ENCODE measurements around the gene OXER1.

Gene OXER1

GRCh38 chr2:42793334-42794270, 29.7 kb upstream of the OXER1 start:
- no peak for DNase-seq (ENCODE audit: low read depth)

GRCh38 chr2:42792583-42793333, 28.8 kb upstream of the OXER1 start, which contains the start of gene HAAO:
TSS of gene HAAO (minus strand) at chr2:42792583. CDS start at chr2:42792536, 47 bp downstream.
- no peak for DNase-seq (ENCODE audit: low read depth)

- DNase-seq (ENCODE audit: low read depth): no peak
Observed at GRCh38 chr2:42792087-42792582, 28.2 kb upstream of the OXER1 start.

- no peak for DNase-seq (ENCODE audit: low read depth)
Observed at GRCh38 chr2:42791606-42792005, 27.7 kb upstream of the OXER1 start.

GRCh38 chr2:42789751-42790150, 25.8 kb upstream of the OXER1 start:
- DNase-seq (ENCODE audit: low read depth): no peak

GRCh38 chr2:42788882-42789281, 24.9 kb upstream of the OXER1 start:
- no peak for DNase-seq (ENCODE audit: low read depth)

- DNase-seq (ENCODE audit: low read depth): no peak
Observed at GRCh38 chr2:42788478-42788793, 24.5 kb upstream of the OXER1 start.

- DNase-seq (ENCODE audit: low read depth): no peak
Observed at GRCh38 chr2:42787788-42788477, 24.0 kb upstream of the OXER1 start.

- no peak for DNase-seq (ENCODE audit: low read depth)
Observed at GRCh38 chr2:42787424-42787787, 23.5 kb upstream of the OXER1 start.

- DNase-seq (ENCODE audit: low read depth): no peak
Observed at GRCh38 chr2:42786561-42787345, 22.8 kb upstream of the OXER1 start.

- no peak for DNase-seq (ENCODE audit: low read depth)
Observed at GRCh38 chr2:42784204-42784880, 20.4 kb upstream of the OXER1 start.

- no peak for DNase-seq (ENCODE audit: low read depth)
Observed at GRCh38 chr2:42783511-42783910, 19.6 kb upstream of the OXER1 start.

- no peak for DNase-seq (ENCODE audit: low read depth)
Observed at GRCh38 chr2:42781181-42781580, 17.2 kb upstream of the OXER1 start.

- DNase-seq (ENCODE audit: low read depth): peak; percentile 43
Observed at GRCh38 chr2:42777883-42778805, 14.2 kb upstream of the OXER1 start.

- no peak for DNase-seq (ENCODE audit: low read depth)
Observed at GRCh38 chr2:42775810-42776209, 11.9 kb upstream of the OXER1 start.

GRCh38 chr2:42775186-42775585, 11.3 kb upstream of the OXER1 start:
- DNase-seq (ENCODE audit: low read depth): no peak

- no peak for DNase-seq (ENCODE audit: low read depth)
Observed at GRCh38 chr2:42771546-42772153, 7.7 kb upstream of the OXER1 start.

GRCh38 chr2:42770288-42771131, 6.6 kb upstream of the OXER1 start:
- DNase-seq (ENCODE audit: low read depth): peak; percentile 74
